HG03565 (cell line): Measurements from ENCODE around the gene TEX29.

Experiments
- ATAC-seq: cut with Tn5 transposase; IDR thresholded peaks from one replicate; pipeline ENCODE4 v1.9.1; 2021; ENCODE audit warnings: mild to moderate bottlenecking, moderate library complexity; ENCODE audit not compliant: unreplicated experiment

TEX29 gene

GRCh38 chr13:111367340-111367739 lies 46.9 kb downstream of the TEX29 start:
- ATAC-seq: no peak

GRCh38 chr13:111368091-111368490 lies 47.6 kb downstream of the TEX29 start:
- no peak for ATAC-seq

GRCh38 chr13:111370147-111370546 lies 49.7 kb downstream of the TEX29 start:
- no peak for ATAC-seq

GRCh38 chr13:111370570-111371535 lies 50.4 kb downstream of the TEX29 start:
- no peak for ATAC-seq

GRCh38 chr13:111371720-111372119 lies 51.3 kb downstream of the TEX29 start:
- ATAC-seq: no peak

GRCh38 chr13:111372651-111373425 lies 52.4 kb downstream of the TEX29 start:
- no peak for ATAC-seq

GRCh38 chr13:111373486-111373885 lies 53.0 kb downstream of the TEX29 start:
- ATAC-seq: no peak

- no peak for ATAC-seq
These were observed 60.0 kb downstream of the TEX29 start for GRCh38 chr13:111380431-111380830.

GRCh38 chr13:111382411-111382810 lies 62.0 kb downstream of the TEX29 start:
- ATAC-seq: no peak

GRCh38 chr13:111382877-111383276 lies 62.4 kb downstream of the TEX29 start:
- no peak for ATAC-seq

- no peak for ATAC-seq
These were observed 63.4 kb downstream of the TEX29 start for GRCh38 chr13:111383591-111384440.

- no peak for ATAC-seq
These were observed 64.2 kb downstream of the TEX29 start for GRCh38 chr13:111384441-111385182.

GRCh38 chr13:111385183-111385857 lies 64.9 kb downstream of the TEX29 start:
- no peak for ATAC-seq

GRCh38 chr13:111387026-111387871 lies 66.8 kb downstream of the TEX29 start:
- ATAC-seq: no peak

- ATAC-seq: no peak
These were observed 67.6 kb downstream of the TEX29 start for GRCh38 chr13:111387945-111388600.

- ATAC-seq: no peak
These were observed 68.5 kb downstream of the TEX29 start for GRCh38 chr13:111388851-111389500.

- no peak for ATAC-seq
These were observed 69.4 kb downstream of the TEX29 start for GRCh38 chr13:111389621-111390521.
